Activated naive CD4-positive, alpha-beta T cell treated with anti-CD3 and anti-CD28 coated beads, Interleukin-2, amount 50 U/mL, for 16 hours (primary cell): ENCODE data around the gene ADAMTSL2.
"Not testable (repeated sequence)": the region's sequence is repeated elsewhere in the genome, so short reads cannot be mapped to it uniquely, and the experiment has no call there.

ENCODE experiments used
- DNase-seq: peaks from one replicate; pipeline ENCODE4 v3.0.0-alpha.2; 2020

Gene ADAMTSL2

DNA sequence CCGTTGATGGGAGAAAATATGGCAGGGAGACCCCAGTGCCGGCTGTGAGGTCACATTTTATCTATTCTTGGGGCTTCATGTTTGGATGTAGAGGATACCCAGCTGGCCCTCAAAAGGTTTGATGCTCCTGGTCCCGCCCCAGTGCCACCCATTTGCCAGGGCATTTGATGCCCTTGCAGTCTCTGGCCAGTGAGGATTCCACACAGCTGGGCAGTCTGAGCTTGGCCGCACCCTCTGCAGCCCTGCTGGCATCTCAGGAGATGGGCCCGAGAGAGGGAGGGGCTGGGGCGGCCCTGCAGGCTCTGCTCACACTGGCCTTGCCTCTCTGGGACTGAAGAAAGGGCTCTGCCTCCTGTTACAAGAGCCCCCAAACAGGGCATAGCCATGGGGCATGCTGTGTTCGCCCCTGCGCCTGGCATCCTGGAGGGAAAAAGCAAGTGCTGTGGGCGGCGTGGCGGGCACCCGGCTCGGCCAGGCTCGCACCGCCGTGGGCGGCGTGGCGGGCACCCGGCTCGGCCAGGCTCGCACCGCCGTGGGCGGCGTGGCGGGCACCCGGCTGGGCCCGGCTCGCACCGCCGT is 27.6 kb downstream of the ADAMTSL2 start:
- DNase-seq = no peak

DNA sequence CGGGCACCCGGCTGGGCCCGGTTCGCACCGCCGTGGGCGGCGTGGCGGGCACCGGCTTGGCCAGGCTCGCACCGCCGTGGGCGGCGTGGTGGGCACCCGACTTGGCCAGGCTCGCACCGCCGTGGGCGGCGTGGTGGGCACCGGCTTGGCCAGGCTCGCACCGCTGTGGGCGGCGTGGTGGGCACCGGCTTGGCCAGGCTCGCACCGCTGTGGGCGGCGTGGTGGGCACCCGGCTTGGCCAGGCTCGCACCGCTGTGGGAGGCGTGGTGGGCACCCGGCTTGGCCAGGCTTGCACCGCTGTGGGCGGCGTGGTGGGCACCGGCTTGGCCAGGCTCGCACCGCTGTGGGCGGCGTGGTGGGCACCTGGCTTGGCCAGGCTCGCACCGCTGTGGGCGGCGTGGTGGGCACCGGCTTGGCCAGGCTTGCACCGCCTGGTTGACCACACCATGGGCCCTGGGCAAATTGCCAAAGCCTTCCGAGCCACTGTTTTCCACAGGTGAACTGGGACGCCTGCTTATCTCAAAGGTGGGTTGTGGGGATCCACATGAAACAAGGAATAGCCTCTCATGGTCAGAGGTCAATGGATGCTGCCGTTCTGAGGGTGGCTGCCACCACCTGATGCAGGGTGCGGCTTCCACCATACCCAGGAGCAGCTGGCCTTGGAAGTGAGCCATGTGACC is 28.2 kb downstream of the ADAMTSL2 start:
- DNase-seq = no peak

DNA sequence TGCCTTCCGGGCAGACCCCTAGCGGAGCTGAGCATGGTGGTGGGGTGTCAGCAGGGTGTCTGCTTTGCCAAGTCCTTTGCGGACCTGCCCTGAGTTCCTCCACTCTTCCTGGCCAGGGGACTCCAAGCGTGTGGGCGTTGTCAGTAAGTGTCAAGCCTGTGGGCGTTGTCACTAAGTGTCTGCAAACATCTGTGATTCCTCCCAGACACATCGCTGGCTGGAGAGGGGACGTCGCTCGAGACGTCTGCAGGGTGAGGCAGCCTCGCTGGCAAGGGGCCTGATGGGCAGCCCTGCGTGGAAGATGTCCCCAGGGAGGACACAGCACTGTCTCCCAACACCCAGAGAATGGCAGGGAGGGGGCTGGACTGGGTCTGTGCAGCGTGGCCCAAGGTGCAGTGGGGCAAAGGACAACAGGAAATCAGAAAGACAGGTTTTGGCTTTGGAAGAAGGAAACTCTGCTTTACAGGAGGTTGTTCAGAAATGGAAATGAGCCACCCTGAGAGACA is 28.8 kb downstream of the ADAMTSL2 start:
- DNase-seq = no peak

DNA sequence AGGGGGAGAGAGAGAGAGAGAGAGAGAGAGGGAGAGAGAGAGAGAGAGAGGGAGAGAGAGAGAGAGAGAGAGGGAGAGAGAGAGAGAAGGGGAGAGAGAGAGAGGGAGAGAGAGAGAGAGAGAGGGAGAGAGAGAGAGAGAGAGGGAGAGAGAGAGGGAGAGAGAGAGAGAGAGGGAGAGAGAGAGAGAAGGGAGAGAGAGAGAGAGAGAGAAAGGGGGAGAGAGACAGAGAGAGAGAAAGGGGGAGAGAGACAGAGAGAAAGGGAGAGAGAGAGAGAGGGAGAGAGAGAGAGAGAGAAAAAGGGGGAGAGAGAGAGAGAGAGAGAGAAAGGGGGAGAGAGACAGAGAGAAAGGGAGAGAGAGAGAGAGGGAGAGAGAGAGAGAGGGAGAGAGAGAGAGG is 29.3 kb downstream of the ADAMTSL2 start:
- DNase-seq = not testable (repeated sequence)

DNA sequence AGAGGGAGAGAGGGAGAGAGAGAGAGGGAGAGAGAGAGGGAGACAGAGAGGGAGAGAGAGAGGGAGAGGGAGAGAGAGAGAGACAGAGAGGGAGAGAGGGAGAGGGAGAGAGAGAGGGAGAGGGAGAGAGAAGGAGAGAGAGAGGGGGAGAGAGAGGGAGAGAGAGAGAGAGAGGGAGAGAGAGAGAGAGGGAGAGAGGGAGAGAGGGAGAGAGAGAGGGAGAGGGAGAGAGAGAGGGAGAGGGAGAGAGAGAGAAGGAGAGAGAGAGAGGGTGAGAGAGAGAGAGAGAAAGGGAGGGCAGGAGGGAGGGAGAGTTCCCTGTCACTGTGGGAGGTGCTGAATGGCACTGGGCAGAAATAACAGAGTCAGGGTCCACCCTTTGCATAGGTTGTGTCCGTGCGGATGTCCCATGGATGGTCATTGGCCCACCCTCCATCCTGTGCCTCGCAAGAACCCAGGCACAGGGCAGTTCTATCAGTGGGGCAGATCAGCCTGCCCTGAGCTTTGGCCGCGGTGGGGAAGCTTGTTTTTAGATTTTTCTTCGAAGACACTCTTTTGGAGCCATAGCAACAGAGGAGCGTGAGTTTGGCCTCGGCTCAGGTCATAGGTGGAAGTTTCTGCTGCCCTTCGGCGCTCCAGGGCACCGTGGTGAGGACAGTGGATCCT is 30.1 kb downstream of the ADAMTSL2 start:
- no peak for DNase-seq

GRCh38 chr9:133566382-133566781 is 31.9 kb downstream of the ADAMTSL2 start:
- no peak for DNase-seq

GRCh38 chr9:133566817-133567216 is 32.3 kb downstream of the ADAMTSL2 start:
- no peak for DNase-seq

- DNase-seq = no peak
Measured at GRCh38 chr9:133568186-133568585, 33.7 kb downstream of the ADAMTSL2 start.

DNA sequence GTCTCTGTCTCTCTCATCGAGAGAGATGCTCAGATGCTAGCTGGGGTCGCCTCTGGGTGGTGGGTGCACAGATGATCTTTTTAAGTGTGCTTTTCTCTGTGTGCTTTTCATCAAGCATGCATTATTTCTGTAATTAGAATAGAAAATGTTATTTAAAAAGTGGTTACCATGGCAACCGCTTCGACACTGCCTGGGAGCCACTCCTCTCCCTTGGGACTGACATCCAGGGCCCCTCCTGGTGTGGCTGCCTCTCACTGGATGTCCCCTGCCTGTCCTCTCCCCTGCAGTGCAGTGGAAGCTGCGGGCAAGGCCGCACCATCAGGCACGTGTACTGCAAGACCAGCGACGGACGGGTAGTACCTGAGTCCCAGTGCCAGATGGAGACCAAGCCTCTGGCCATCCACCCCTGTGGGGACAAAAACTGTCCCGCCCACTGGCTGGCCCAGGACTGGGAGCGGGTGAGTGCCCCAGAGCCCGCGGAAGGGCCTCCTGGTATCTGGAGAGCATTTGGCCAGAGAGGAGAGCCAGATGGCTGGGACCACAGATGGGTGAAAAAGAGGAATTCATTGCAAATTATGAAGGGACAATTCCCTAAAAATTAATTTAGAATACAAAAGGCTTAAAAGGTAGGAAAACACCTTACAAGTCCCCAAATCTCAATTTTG is 34.7 kb downstream of the ADAMTSL2 start:
- no peak for DNase-seq

DNA sequence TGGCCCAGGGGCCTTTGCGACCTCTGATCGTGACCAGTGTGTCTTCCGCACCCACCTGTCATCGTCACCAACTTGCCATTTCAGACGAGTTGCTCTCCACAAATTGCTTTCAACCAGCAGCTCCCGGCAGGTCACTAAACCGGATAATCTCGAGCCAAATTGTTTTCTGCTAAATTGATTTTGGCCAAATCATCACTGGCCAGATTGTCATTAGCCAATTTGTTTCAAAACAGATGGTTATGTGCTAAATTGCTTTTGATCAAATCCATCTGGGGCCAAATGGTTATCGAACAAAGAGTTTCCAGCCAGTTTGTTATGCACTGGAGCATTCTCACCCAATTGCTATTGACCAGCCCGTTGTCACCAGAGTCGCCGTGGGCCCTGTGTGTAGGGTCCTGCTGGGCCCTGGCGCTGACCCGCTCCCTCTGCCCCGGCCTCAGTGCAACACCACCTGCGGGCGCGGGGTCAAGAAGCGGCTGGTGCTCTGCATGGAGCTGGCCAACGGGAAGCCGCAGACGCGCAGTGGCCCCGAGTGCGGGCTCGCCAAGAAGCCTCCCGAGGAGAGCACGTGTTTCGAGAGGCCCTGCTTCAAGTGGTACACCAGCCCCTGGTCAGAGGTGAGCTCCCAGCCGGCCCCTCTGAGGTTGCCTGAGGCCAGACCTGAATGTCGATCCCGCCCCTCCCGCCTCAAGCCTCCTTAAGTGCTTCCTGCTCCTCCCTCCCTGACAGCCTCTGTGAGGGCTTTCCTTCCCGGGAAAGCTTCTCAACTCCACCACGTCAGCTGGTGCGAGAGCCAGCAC is 35.6 kb downstream of the ADAMTSL2 start:
- no peak for DNase-seq

- no peak for DNase-seq
Measured at GRCh38 chr9:133570691-133571080, 36.2 kb downstream of the ADAMTSL2 start.

- no peak for DNase-seq
Measured at GRCh38 chr9:133571391-133571890, 36.9 kb downstream of the ADAMTSL2 start.

- no peak for DNase-seq
Measured at GRCh38 chr9:133571896-133572595, 37.5 kb downstream of the ADAMTSL2 start.

DNA sequence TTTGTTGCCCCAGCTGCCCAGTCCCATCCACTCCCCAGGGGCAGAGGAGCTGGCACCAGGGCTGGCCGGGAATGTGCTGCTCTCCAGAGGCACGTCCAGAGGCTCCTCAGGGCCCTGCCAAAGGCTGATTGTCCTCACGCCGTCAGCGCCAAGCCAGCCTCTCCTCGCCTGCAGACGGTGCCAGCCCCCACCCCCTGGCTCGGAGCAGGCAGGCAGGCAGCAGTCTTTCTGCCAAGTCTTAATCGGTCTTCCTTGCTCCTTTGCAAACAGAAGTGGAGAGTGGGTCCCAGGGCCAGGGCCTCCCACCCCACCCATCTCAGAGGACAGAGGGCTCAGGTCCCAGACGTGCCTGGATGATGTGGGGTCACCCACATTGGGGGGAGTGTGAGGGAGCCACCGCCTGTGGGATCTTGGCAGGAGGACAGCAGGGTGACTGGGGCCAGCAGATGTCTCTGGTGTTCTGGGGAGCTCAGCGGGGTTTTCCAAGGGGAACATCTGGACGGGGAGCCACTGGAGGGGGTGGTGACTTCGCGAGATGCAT is 38.4 kb downstream of the ADAMTSL2 start:
- no peak for DNase-seq

DNA sequence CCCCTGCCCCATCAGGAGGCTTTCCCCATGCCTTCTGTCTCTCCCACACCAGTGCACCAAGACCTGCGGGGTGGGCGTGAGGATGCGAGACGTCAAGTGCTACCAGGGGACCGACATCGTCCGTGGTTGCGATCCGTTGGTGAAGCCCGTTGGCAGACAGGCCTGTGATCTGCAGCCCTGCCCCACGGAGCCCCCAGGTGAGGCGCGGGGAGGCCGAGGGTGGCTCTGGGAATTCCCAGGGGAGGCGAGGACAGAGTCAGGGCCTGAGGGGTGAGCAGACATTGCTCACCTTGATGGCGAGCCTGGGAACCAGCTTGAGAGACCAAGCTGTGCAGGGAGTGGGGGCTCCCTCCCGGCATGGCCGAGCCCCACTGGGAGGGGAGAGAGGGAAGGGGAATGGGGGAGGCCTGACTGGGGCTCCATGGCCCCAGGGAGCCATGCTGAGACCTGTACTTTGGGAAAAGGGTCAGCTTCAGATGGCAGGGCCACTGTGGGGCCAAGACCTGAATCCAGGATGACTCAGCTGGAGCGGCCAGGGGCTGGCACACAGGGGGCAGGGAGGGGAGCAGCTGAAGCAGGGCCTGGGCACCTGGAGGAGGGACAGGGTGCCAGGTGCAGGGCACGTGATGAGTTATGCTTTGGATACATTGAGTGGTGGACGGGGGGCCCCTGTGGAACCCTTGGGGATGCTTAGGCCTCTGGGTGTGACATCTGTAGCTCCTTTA is 39.4 kb downstream of the ADAMTSL2 start:
- DNase-seq = no peak

DNA sequence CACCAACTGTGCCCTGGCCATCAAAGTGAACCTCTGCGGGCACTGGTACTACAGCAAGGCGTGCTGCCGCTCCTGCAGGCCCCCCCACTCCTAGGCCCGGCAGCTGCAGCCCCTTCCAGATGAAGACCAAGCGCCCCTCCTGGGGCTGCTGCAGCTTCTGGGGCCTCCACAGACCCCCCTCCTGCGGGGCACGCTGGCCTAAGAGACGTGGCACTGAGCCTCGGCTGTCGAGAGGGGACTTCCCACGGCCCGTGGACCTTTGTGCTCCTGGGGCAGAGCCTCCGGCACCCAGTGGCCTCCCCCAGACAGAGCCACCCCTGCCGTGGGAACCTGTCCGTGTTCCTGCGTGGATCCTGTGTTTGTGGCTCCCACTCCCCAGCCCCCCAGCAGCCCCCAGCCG is 40.3 kb downstream of the ADAMTSL2 start:
- DNase-seq = no peak

DNA sequence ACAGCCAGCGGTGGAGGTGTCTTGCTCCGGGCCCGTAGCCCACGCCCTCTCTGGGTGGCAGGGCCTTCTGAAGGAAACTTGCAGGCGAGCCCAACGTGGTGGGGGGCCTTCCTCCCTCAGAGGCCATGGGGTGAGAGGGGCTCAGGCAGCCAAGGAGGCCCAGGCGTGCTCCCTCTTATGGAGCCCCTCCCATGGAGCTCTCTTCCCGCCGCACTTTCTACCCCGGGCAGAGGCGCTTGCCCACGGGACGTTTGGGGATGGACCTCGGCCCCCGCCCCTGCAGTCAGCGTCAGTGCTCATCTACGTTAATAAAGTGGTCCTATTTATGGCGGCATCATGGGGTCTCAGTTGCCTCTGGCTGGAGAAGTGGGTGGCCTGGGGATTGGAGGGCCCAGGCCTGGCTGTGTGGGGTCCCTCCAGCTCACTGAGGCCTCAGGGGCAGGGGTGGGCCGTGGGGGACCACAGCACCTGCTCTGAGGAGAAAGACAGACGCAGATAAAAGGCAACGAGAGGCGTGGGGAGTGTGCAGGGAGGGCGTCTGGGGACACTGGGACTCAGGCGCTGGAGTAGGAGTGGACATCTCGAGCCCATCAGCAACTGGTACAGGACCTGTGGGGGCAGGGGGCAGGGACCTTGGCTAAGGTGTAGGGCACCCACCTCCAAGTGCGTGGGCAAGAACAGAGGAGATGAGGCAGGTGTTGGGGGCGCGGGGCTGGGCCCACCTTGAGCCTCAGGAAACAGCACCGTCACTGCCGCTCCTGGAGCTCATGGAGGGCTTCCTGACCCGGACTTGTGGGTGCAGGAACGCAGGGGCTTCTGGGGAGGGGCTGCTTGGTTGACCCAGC is 40.9 kb downstream of the ADAMTSL2 start:
- no peak for DNase-seq

- no peak for DNase-seq
Measured at GRCh38 chr9:133576031-133576874, 41.7 kb downstream of the ADAMTSL2 start.
